ENCODE measurements around the gene TSPY3.
"Not testable (repeated sequence)": the region's sequence is repeated elsewhere in the genome, so short reads cannot be mapped to it uniquely, and the experiment has no call there.

TSPY3 gene, protein sequence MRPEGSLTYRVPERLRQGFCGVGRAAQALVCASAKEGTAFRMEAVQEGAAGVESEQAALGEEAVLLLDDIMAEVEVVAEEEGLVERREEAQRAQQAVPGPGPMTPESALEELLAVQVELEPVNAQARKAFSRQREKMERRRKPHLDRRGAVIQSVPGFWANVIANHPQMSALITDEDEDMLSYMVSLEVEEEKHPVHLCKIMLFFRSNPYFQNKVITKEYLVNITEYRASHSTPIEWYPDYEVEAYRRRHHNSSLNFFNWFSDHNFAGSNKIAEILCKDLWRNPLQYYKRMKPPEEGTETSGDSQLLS

DNA sequence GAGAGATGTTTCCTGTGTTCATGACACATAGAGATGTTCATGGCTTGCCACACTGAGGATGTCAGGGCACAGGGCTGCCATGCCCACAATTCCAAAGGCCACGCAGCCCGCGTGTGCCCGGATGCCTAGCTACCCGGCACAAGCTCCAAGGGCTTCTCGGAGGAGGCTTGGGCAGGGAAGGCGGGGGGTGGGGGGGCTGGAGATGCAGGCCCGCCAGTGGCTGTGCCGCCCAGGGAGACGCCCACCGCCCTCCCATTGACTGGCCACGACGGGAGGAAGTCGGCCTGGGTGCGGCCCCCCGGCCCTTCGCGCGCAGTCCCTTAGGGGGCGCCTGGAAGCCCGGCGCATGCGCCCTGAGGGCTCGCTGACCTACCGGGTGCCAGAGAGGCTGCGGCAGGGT is at the start of gene TSPY3:
TSS of gene TSPY3 (plus strand) at position 301 of the 400 bp plus-strand sequence. CDS start at position 347, 46 bp downstream.
- not testable (repeated sequence) for DNase-seq (ENCODE audit: low read depth)

GRCh38 chrY:9357497-9357896 is 40.7 kb upstream of the TSPY3 start, which contains the start of gene TSPY8:
Gene TSPY8, plus strand, starts transcription at chrY:9357797. Its CDS starts 46 bp downstream, at chrY:9357843.
- not testable (repeated sequence) for DNase-seq (ENCODE audit: low read depth)

DNA sequence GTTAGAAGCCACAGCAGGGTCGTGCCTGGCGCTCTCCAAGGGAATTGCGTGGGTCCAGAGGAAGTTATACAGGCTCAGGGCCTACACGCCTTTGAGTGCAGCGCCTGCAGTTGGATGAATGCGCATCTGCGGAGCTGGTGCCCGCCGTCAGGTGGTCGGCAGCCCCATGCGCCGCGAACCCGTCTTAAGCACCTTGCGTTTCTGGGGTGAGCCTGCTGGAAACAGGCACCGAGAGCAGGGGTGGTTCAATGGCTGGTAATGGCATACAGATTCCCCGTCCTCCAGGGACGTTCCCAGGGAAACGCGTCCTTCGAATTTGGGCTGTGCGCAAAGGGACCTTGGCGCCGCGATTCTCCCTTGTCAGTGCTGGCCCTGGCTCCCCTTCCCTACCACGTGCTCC is 1.7 kb upstream of the TSPY3 start:
- DNase-seq (ENCODE audit: low read depth) = not testable (repeated sequence)

All from stimulated activated CD8-positive, alpha-beta memory T cell treated with anti-CD3 and anti-CD28 coated beads, Interleukin-7, amount 100 ng/mL, for 24 hours (primary cell).